IPS-NIHi11 (cell line): ENCODE results near the gene ZBTB8B.
A peak's percentile ranks its signal among the peaks of the same experiment; 100 is the strongest.
"Not testable (repeated sequence)": the region's sequence is repeated elsewhere in the genome, so short reads cannot be mapped to it uniquely, and the experiment has no call there.

Experiments used
- DNase-seq: peaks from one replicate; pipeline ENCODE4 v3.0.0; 2012; ENCODE audit warnings: mixed read lengths, low spot score

The ZBTB8B gene

DNA sequence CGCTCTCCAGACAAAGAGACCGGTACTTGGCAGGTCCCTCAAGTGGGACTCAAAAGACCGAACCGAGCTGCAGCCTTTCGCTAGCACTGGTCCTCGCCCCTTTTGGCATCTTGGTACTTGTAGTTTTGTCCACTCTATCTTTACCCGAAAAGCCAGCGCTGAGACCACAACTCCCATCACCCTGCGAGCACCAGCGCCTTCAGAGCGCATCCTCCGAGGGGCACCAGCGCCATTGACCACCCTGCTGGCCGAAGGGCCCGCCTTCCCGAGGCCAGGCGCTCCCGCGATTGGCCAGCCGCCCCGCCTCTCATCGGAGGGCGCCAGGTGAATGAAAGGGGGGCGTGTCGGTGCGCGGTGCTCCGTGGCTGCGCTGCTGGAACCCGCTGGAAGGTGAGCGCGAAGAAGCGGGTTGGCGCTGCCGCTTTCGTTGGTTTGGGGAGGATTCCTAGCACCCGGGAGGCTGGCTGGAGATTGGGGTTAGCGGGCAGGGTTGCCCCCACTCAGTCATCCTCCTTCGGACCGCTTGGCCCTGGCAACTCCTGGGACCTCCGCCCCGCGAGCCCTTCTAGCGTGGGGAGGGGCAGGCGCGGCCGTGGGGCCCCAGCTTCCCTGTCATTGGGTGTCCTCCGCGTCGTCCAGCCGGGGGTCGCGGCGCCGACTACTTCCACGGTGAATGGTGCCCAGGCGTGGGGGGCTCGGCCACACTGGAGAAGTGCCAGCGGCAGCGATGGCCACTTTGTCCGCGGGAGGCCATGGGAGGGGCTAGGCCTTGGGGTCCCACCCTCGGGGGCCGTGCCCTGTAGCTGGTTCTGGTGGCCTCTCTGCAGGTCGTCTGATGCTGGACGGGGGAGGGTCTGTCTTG, at the start of gene ZBTB8B:
Gene ZBTB8B, plus strand, starts transcription at position 357 of the 862 bp plus-strand sequence. CDS start 5,553 bp downstream, outside the sequence.
- peak; percentile 100 for DNase-seq

DNA sequence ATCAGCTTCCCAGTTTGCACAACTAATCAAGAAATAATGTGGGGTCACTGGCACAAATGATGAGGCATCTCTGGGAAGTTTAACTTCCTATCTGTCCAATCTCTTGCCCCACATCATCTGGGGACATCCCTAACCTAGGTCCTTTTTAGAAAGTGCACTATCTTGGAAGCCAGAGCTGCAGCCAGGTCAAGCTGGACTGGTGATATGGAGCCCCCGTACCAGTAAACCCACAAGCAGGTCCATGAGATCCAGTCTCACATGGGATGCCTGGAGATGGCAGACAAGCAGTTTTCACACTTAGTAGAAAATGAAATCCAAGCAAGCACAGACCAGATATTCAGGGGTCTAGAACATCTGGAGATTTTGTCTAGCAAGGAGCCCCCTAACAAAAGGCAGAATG, 43.1 kb upstream of the ZBTB8B start:
- DNase-seq, result no peak

DNA sequence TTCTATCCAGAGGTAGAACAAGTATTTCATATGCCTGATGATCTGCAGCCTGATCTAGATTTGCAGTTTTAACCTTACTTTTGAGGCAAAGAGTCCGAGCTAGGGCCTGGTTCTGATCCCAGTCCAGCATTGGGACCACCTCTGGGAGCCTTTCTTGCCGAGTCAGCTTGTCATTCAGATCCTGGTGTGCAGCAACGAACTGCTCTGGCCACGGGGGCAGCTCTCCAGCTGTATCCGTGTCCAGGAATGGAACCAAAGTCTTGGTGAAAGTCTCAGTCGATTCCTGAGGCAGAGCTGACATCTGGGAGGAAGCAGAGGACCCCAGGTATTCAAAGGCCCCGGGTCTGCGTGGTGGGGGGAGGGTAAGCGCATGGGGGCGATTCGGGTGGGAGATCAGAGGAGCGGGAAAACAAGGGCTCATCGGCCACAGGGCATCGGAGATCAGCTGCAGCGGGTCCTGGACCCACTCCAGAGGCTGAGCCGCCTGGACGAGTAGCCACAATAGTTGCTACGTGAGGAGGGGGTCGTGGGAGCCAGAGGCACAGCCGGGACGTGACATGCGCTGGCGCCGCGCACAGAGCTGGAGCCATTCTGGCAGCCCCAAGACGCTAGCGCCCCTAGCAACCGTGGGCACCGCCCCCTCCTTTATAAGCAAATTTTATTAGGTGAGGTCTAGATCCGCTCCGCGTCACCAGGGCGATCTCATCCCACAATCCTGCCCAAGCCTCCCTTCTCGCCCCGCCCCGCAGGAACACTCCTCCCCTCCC, 38.2 kb upstream of the ZBTB8B start:
- peak; percentile 65 for DNase-seq

DNA sequence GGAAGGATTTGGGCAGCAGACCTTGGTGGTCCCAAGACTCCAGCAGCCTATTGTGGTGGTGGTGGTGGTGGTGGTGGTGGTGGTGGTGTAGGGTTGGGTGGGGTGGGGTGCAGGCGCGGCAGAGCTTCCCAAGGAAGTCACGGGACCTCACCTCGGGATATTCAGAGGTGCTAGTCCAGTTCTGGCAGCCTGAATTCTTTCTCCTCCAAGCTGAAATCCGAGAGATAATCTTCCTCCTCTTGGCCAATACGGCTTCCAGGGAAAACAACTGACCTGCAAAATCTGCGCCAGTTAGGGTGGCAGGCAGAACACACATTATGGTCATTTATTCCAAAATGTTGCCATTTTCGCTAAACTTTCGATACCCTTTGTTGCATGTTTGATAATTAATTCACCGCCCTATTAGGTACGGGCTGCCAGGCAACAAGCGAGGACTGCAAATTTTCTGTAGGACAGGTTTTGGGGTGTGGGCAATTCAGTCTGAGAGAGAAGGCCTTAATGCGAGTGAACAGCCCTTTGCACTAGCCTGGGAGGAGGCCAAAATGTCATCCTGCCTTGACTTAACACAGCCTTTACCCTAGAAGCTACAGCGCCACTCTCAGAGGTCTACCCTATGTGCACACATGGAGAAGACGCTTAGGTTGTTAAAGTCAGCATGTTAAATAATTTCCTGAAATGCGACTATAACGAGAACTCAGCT, 37.5 kb upstream of the ZBTB8B start:
- no peak for DNase-seq

DNA sequence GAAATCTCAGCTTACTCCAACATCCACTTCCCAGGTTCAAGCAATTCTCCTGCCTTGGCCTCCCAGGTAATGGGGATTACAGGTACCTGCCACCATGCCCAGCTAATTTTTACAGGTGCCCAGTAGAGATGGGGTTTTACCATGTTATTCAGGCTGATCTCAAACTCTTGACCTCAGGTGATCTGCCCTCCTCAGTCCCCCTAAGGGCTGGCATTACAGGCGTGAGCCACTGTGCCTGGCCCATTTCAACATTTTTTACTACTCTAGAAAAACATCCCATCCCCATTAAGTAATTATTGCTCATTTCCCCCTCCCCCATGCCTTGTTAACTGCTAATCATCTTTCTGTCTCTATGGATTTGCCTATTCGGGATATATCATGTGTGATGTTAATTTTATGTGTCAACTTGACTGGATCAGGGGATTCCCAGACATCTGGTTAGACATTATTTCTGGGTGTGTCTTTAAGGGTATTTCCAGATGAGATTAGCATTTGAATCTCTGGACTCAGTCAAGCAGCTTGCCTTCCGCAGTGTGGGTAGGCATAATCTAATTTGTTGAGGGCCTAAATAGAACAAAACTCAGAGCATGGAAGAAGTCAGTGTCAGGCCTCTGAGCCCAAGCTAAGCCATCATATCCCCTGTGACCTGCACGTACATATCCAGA, 33.0 kb upstream of the ZBTB8B start:
- no peak for DNase-seq

DNA sequence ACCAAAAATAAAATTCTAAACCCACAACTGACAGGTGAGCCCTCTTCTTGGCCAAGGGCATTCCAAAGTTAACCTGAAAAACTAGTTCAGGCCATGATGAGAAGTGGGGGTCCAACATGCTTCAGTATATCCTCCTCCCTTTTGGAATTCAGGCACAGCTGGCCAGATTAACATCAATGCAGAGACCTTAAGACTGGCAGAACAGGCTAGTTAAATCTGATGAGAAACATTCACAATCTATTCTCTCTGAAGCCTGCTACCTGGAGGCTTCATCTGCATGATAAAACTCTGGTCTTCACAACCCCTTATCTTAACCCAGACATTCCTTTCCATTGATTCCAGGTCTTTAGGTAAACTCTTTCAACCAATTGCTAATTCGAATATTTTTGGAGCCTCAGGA, 26.7 kb upstream of the ZBTB8B start:
- DNase-seq, result peak; percentile 43

DNA sequence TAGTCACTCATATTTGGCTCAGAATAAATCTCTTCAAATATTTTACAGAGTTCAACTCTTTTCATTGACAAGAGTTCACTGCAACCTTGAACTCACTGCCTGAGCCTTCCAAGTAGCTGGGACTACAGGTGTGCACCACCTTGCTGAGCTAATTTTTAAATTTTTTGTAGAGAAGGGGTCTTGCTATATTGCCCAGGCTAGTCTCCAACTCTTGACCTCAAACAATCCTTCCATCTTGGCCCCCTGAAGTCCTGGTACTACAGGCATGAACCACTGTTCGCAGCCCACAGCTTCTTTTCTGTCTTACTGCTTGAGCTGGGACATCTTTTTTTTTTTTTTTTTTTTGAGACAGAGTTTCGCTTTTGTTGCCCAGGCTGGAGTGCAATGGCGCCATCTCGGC, 26.1 kb upstream of the ZBTB8B start:
- DNase-seq, result not testable (repeated sequence)

DNA sequence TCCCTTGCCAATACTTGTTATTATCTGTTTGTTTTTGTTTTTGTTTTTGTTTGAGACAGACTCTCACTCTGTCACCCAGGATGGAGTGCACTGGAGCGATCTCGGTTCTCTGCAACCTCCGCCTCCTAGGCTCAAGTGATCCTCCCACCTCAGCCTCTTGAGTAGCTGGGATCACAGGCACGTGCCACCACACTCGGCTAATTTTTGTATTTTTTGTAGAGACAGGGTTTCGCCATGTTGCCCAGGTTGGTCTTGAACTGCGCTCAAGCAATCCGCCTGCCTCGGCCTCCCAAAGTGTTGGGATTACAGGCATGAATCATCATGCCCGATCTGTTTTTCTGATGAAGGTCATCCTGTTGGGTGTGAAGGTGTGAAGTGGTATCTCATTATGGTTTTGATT, 23.4 kb upstream of the ZBTB8B start:
- not testable (repeated sequence) for DNase-seq

DNA sequence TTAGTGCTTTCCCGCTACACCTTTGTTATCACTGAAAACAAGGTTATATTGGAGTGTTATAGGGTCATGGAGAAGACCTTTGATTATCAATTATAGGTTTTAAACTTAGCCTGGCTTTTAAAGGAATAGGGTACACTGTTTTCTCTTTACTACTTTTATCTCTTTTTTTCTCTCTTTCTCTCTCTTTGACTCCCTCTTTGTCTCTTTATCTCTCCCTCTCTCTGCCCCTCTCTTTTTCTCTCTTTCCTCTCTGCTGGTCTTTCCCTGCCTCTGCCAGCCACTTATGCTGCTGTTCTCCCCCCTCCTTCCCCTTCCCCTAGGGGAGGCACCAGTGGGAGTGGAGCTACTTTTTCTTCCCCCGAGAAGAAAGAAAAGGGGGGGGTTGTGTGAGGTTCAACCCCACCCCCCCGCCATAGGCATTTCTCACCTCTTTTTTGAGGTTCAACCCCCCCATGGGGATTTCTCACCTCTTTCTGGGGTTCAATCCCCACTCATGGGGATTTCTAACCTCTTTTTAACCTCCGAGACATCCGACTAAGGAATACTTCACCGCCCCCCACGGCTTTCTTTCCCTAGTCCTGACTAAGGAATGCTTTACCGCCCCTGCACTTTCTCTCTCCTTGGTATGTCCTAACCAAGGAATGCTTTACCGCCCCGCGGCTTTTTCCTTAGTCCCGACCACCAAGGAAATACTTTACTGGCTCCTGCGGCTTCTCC, 17.2 kb upstream of the ZBTB8B start:
- peak; percentile 46 for DNase-seq

DNA sequence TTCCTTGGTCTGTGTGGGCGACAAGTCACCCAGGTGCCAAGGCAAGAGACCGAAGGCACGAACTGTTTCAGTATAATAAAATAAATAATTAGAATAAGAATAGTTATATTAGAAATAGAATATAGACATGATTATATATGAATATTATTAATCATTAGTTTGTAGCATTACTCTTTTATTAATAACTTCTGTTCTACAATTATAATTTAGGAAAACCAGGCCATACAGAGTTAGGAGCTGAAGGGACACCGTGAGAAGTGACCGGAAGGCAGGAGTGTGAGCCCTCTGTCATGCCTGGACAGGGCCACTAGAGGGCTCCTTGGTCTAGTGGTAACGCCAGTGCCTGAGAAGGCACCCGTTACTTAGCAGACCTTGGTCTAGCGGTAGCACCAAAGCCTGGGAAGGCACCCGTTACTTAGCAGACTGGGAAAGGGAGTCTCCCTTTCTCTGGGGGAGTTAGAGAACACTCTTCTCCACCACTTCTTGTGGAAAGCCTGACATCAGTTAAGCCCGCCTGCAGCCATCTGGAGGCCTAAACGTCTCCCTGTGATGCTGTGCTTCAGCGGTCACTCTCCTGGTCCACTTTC, 16.6 kb upstream of the ZBTB8B start:
- DNase-seq, result not testable (repeated sequence)

DNA sequence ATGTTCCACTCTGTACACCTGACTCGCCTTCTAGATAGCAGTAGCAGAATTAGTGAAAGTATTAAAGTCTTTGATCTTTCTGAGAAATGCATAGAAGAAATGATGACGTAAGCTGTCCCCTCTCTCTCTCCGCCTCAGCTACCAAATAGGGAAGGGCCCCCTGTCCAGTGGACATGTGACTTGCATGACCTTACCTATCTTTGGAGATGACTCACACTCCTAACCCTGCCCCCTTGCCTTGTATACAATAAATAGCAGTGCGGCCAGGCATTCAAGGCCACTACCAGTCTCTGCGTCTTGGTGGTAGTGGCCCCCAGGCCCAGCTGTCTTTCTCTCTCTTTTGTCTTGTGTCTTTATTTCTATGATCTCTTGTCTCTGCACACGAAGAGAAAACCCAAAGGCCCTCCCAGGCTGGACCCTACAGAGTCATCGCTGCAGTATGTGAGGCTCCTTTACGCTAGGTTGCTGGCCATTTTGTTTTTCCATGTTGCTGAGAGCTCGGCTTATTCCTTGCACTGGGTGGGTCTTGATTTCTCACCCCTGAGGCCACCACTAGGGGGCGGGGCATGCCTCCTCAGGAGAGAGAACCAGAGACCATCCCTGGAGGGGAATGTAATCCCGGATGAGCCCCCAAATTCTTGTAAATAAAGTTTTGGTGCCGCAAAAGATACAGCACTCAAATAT, 16.0 kb upstream of the ZBTB8B start:
- no peak for DNase-seq

DNA sequence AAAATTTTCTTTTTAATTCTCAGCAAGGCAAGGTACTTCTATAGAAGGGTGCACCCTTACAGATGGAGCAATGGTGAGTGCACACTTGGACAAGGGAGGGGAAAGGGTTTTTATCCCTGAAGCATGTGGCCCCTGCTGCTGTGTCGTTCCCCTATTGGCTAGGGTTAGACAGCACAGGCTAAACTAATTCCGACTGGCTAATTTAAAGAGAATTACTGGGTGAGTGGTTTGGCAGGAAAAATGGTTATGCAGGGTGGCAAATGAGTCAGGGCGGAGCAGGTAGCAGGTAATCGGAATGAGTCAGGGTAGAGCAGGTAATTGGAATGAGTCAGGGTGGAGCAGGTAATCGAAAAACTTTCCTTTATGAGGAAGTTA, 15.4 kb upstream of the ZBTB8B start:
- DNase-seq, result not testable (repeated sequence)

DNA sequence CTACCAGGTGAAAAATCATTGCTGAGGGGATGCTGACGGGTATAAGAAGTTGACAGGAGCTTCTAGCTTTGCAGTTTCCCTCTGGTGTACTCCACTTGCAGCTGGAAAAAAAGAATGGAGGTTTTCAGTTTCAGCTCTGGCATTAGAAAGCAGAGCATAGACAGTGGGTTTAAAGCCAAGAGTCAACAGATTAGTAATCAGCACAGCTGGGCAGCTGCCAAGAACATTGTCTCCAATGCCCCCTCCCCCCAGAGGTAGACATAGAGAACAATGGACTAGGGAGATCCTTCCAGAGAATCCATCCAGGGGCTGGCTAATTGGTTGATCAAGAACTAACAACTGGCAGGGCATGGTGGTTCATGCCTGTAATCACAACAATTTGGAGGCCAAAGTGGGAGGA, 10.1 kb upstream of the ZBTB8B start:
- peak; percentile 34 for DNase-seq

DNA sequence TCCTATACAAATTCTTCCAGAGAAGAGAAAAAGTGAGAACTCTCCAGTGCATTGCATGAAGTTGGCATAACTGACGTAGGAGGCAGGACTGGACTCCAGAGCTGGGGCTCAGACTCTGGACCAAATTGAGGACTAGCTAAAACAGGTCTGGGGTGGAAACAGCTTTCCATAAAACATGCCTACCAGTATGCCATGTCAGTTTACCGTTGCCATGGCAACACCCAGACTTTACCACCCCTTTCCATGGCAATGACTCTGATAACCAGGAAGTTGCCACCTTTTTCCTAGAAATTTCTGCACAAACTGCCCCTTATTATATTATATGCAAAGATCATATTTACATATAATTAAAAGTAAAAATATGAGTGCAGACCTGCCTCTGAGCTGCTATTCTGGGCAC, 8.9 kb upstream of the ZBTB8B start:
- DNase-seq, result no peak

DNA sequence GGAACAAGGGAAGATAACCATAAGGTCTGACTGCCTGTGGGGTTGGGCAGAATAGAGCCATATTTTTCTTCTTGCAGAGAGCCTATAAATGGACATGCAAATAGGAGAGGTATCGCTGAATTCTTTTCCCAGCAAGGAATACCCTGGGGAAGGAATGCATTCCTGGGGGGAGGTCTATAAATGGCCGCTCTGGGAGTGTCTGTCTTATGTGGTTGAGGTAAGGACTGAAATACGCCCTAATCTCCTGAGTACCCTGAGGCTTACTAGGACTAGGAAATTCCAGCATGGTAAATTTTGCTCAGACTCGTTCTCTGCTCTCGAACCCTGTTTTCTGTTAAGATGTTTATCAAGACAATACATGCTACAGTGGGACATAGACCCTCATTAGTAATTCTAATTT, 6.1 kb upstream of the ZBTB8B start:
- DNase-seq, result not testable (repeated sequence)

DNA sequence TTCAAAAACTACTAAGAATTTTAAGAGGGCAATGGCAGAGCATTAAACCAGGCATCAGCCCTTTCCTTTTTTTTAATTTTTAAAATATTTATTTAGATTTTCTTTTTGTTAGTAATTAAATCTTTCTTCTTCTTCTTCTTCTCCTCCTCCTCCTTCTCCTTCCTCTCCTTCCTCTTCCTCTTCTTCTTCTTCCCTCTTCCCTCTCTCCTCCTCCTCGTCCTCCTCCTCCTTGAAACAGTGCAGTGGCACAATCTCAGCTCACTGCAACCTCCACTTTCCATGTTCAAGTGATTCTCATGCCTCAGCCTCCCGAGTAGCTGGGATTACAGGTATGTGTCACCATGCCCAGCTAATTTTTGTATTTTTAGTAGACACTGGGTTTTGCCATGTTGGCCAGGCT, 1.9 kb upstream of the ZBTB8B start:
- not testable (repeated sequence) for DNase-seq

DNA sequence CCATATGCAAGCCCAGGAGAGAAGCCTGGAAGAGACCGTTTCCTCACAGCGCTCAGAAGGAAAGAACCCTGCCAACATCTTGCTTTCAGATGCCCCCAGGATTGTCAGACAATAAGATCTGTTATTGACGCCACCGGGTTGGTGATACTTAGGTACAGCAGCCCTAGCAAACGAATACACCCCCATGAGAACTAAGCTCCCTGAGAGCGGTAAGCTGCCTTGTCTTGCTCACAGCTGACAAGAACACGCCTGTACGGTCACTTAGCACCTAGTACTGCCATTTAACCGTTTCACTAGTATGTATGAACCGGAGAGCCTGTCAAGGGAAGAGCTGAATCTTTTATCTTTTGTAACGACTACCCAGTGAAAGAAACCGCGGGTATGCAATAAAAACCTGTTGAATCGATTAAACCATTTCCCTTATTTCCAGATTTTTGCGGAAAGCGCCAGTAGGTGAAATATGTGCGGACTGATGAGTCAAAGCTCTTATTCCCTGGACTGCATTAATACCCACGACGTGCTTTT, 619 bp upstream of the ZBTB8B start:
- no peak for DNase-seq

DNA sequence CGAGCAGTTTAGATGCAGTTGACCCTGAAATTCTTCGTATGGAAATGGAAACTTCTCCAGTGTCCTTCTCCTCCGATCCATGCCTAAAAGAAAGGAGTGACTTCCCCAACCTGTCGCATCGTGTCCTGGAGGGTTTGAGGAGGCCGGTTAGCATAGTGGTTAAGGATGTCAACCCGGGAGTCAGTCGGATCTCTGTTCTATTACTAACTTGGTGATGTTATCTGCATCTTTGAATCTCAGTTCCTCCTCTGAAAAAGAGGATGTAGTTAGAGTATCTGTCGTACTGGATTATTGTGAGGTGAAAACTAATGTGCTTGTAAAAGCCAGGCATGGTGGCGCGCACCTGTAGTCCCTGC, 684 bp downstream of the ZBTB8B start:
- DNase-seq, result no peak

DNA sequence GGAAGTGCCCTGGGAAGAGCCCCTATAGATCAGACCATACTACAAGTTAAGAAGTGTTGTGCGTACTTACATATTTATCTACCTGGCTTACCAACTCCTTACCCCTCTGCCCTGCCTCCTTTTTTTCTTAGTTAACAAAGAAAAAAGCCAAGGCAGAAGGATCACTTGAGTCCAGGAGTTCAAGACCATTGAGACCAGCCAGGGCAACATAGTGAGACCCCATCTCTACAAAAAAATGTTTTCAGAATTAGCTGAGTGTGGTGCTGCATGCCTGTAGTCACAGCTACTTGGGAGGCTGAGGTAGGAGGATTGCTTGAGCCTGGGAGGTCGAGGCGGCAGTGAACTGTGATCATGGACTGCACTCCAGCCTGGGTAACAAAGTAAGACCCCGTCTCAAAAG, 1.9 kb downstream of the ZBTB8B start:
- no peak for DNase-seq

DNA sequence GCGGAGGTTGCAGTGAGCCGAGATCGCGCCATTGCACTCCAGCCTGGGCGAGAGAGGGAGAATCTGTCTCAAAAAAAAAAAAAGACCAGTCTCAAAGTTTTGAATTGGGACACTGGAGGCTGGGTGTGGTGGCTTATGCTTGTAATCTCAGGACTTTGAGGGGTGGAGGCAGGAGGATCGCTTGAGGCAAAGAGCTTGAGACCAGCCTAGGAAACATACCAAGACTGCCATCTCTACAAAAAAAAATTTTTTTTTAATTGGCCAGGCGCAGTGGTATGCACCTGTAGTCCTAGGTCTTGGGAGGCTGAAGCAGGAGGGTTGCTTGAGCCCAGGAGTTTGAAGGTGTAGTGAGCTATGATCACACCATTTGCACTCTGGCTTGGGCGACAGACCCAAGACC, 3.9 kb downstream of the ZBTB8B start:
- no peak for DNase-seq
